Stimulated activated CD8-positive, alpha-beta memory T cell treated with anti-CD3 and anti-CD28 coated beads, Interleukin-15, amount 100 ng/mL, for 1 hour (primary cell): ENCODE results near the gene THSD4.

Experiments
- DNase-seq: peaks from one replicate; pipeline ENCODE4 v3.0.0-alpha.2; 2020; ENCODE audit warnings: low read depth

The THSD4 gene

GRCh38 chr15:71628988-71629770, 513.9 kb downstream of the THSD4 start:
- no peak for DNase-seq

DNA sequence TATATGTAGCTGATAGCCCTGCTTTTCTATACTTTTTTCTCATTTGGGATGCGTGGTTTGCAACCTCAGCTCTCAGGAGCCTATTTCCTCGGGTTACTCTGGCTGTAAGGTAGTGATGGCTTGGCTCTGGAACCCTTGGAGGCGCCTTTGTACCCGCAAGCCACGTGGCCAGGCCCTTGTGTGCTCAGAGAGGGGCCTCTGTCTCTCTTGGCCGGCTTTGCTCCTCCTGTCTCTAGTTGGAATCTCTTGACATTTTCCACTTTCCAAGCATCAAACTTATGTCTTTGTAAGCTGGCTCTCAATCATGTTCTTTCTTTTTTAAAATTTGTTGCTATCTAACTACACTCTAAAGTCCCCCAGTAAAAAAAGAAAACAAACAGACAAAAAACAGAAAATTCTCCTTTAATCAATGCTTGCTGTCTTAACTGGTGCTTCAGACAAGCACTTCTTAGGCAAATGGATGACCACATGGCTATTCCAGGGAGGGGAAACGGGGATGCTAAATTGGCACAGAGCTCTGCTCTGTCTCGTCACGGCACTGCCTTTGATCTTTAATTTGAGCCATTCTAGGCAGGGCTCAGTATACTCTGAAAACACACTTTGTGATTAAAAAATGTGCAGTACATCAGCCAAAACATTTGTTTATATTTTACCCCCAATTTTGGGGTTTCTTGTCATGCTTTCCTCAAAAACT, 514.7 kb downstream of the THSD4 start:
- no peak for DNase-seq

DNA sequence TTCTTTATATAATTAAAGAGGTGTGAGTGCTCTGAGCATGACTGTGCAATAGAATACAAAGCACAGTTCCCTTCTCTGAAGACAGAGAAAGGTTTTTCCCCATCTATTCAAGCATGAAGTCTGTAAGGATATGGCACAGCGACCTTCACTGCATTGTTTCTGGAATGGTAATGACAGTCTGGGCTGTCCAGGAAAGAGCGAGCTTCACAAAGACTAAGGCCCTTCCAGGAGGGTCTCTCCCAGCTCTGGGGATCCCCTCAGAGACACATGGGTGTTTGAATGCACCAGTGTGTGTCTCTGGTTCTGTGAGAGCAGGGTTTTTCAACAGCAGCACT, 515.2 kb downstream of the THSD4 start:
- no peak for DNase-seq

DNA sequence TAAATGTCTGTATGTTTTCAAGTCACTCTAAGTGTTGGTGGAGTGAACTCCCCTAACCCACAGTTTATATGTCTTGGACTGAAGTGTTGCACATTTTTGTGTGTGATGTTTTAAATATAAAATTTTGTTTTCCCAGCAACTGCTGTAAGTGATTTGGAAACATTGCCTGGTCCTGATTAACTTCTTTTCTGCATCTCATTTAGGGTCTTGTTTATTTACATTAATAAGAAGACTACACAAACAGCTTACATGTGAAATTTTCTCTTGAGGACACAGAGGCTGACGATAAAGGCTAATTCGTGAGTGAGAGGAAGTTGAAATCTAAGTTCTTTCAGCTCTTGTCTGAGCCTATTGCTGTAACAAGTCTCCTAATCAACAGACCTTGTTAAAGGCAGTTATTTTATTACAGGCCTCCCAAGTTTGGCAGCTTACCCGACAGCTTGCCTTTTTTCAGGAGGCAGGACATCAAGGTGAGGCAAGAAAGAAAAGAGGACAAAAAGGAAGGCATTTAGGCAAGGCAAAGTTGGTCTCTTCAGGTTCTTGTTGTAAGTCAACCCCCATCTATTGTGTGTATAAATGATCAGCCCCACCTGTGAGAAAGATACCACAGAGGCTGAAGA, 517.4 kb downstream of the THSD4 start:
- DNase-seq = no peak

- DNase-seq = no peak
Observed at GRCh38 chr15:71634820-71635560, 519.7 kb downstream of the THSD4 start.

GRCh38 chr15:71635735-71636134, 520.5 kb downstream of the THSD4 start:
- no peak for DNase-seq

DNA sequence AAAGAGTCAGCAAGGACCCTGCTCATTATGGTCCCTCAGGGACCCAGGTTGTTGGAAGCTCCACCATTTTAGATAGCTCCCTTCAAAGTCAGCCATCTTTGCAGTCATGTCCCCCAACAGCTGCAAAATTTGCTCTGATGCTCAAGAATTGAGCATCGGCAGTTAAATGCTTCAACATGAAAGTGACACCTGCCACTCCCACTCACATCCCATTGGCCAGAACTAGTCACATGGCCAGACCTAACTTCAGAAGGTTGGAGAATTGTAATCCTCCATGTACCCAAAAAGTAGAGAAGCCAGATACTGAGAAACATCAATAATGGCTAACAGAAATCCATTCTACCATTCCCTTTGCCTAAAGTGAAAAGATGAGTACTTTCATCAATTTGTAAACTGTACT, 523.6 kb downstream of the THSD4 start:
- no peak for DNase-seq

- DNase-seq = no peak
Observed at GRCh38 chr15:71639471-71639870, 524.2 kb downstream of the THSD4 start.

GRCh38 chr15:71643918-71644317, 528.6 kb downstream of the THSD4 start:
- DNase-seq = no peak

GRCh38 chr15:71646767-71647486, 531.7 kb downstream of the THSD4 start:
- no peak for DNase-seq

GRCh38 chr15:71647487-71647808, 532.2 kb downstream of the THSD4 start:
- no peak for DNase-seq

DNA sequence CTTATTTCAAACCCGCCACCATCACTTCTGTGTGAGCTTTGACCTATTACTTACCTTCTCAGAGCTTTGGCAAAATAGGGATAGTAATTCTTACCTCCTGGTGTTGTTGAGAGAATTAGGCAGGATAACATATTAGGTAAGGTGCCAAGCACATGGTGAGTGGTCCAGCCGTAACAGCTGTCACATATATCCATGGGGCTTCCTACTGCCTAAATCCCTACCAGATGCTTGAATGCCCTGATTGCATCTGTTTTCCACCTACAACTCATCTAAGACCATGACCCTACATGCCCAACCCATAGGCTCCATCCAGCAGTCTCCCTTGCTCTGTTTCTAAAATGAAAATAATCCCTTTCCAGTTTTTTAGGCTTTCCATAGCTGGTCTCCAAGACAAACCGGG, 532.8 kb downstream of the THSD4 start:
- DNase-seq = no peak

DNA sequence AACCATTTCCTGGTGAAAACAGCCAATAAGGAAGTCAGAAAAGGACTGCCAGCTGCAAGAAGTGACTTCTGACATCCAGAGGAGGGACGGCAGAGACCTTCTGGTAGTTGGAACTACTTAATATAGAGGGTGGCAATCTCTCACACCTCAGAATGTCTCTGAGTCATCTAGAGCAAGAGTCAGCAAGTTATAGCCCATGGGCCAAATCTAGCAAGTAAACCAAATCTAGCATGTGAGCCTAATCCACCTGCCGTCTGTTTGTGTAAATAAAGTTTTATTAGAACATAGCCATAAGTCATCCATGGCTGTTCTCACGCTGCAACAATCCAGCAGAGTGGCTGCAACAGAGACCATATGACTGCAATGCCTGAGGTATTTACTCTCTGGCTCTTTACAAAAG, 534.6 kb downstream of the THSD4 start:
- no peak for DNase-seq

DNA sequence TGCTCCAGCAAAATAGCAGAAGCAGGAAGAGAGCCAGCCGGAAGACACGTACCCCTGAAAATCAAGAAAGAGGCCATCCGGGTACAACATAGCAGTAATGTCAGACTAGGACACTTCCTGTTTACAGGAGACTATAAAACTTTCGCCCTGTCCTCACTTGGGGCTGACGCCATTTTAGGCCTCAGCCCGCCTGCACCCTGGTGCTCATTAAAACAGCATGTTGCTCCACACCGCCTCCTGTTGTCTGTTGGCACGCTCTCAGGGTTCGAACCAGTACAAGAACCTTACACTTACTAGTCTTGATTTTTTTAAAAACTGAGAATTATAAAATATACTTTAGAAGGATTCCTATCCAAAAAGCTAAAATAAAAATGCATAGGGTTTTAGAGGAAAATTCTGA, 535.3 kb downstream of the THSD4 start:
- DNase-seq = no peak

DNA sequence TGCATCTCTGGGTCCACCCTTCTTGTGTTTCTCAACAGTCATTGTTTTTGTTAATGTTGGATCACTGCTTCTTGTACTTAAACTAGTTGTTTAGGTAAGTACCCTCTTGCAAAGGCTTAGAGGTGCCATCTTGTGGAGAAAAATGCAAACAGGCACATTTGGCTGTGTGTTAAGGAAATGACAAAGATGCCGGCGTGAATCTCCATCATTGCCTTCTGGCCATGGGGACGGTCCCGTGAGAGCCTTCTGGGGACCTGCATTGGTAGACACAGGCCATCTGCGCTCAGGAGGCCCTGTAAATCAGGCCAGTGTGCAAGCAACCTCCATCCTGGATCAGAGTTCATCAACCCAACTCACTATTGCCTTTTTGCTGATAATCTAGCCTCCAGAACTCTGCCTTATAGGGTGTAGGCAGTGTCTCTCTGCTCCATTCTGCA, 536.5 kb downstream of the THSD4 start:
- DNase-seq = no peak

GRCh38 chr15:71654042-71654719, 538.9 kb downstream of the THSD4 start:
- no peak for DNase-seq

DNA sequence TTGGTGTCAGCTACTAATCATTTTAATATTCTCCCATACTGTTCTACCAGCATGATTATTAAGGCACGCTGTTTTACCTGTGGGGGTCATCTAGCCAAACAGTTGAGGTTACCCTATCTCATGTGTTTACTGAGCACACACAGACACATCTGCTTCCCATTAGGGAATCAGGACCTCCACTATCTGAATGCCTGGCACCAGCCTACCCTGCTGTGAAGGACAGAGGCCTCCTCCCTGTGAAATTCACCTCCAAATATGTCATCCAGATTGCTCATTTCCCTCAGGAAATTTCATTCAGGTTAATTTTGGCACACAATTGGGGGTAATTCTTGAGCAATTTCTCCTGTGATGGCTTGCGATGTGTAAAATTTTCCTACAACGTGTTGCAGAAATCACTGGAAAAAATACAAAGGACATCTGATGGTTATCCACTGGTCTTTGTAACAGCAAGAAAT, 539.5 kb downstream of the THSD4 start:
- no peak for DNase-seq

DNA sequence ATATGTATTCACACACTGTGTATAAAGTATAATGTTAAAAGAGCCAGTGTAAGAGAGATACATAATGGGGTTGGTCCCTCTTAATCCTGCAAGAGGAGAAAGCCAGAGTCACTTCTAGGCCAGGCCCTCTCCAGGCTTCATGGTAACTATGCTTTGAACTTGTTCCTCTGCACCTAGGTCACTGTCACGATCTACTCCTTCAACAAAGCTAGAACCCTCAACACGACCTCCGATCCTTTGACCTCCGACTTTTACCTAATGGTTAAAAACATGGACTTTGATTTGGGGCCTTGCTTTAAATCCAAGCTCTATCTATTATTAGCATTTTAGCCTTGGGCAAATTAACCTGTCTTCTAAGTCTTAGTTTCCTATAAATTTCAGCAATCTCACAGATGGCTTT, 541.2 kb downstream of the THSD4 start:
- no peak for DNase-seq

DNA sequence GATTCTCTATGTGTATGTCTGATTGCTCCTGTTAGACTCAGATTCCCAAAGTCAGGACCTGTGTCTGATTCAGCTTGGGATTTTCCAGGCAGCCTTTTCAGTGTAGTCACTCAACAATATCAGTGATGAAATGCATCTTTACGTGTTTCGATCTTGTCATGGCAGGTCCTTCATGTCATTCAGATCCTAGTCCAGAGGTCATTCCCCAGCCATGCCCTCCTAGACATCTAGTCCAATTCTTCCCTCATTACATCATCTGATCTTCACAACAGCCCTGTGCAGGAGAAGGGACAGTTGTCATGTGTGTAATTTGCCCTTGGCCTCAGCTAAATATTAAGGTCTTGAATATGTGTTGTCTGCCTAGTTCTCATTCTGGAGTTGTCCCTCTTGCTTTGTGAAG, 541.9 kb downstream of the THSD4 start:
- DNase-seq = no peak

DNA sequence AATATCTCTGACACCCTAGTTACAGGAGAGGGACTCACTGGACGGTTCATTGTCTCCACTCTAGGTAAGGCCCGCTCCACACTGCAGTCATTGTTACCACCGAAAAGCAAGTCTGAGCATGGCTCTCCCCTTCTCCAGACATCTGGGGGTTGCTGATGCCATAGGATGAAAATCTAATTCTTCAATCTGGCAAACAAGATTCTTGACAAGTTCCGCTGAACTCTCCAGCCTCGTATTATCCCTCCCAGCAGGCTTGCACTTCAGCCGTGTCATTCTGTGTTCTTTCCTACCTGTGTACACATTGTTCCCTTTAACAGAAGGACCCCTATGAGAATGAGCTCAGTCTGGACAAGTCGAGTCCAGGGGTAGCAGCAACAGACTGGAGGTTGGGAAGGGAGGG, 542.8 kb downstream of the THSD4 start:
- DNase-seq = no peak
